Transverse colon (tissue), 4 donors: ENCODE results near the gene ELAVL1.

ENCODE experiments used
- POLR2A ChIP-seq: fragments of 450-650 bp; IDR thresholded peaks from one replicate; pipeline ENCODE4 v1.6.1; 2016; ENCODE audit warnings: antibody characterized with exemption, mild to moderate bottlenecking, moderate library complexity
- POLR2AphosphoS5 ChIP-seq, 3 donors: sonication (generic); formaldehyde crosslinking; IDR thresholded peaks; one replicate each; pipeline ENCODE4 v1.6.1; 2016; ENCODE audit warnings: antibody characterized with exemption in 3 of 3
- TF ChIP-seq, protein P1 (sequence below), 5 experiments: fragments of 200-600 bp in 3 of 5; fragments of 450-650 bp in 2 of 5; sonication (generic) in 3 of 5; IDR thresholded peaks; 1 replicate in 2 of 5; 2 replicates in 3 of 5; pipeline ENCODE4 v1.5.1; 2016 to 2017; ENCODE audit warnings: antibody characterized with exemption in 5 of 5, inconsistent platforms in 3 of 5, mild to moderate bottlenecking in 2 of 5, moderate library complexity in 1 of 5

DNA sequence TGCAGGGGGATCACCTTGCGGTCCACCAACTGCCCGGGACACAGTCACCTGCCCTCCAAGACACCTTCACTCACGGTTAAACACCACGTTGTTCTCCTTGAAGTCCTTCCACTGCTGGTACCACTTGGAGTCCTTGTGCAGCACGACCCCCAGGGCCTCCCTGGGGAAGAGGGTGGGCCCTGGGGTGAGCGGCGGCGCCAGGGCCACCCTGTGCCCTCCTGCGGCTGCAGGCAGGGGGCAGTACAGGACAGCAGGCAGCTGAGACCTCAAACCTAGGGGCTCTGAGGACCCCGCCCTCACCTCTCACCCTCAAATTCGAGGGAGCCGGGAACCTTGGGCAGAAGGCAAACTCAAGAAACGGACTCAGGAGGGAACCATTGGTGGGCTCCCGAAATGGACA, 72.0 kb downstream of the ELAVL1 start:
- TF ChIP-seq POLR2A (no peak), POLR2AphosphoS5 (IDR thresholded peaks at IDR 0.05) (no peak)
- TF ChIP-seq, protein P1, sequence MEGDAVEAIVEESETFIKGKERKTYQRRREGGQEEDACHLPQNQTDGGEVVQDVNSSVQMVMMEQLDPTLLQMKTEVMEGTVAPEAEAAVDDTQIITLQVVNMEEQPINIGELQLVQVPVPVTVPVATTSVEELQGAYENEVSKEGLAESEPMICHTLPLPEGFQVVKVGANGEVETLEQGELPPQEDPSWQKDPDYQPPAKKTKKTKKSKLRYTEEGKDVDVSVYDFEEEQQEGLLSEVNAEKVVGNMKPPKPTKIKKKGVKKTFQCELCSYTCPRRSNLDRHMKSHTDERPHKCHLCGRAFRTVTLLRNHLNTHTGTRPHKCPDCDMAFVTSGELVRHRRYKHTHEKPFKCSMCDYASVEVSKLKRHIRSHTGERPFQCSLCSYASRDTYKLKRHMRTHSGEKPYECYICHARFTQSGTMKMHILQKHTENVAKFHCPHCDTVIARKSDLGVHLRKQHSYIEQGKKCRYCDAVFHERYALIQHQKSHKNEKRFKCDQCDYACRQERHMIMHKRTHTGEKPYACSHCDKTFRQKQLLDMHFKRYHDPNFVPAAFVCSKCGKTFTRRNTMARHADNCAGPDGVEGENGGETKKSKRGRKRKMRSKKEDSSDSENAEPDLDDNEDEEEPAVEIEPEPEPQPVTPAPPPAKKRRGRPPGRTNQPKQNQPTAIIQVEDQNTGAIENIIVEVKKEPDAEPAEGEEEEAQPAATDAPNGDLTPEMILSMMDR (IDR thresholded peaks at IDR 0.05), result peak in 1 of 5 experiments; percentile 8
